NCI-H2081 treated with DMSO at 0.1 percent for 48 hours (cell line): Measurements from ENCODE around the gene LINC00305.

ENCODE experiments used
- DNase-seq: peaks from one replicate; lab custom pipeline; 2025; lab: John Stamatoyannopoulos, UW

LINC00305 gene

GRCh38 chr18:64148988-64149387 lies at the start of gene LINC00305:
Gene LINC00305 (minus strand): TSS chr18:64149088.
- no peak for DNase-seq

- no peak for DNase-seq
Measured at GRCh38 chr18:64191069-64191468, 42.2 kb upstream of the LINC00305 start.

GRCh38 chr18:64185987-64186386 lies 37.1 kb upstream of the LINC00305 start:
- no peak for DNase-seq

GRCh38 chr18:64183665-64184064 lies 34.8 kb upstream of the LINC00305 start:
- DNase-seq, result no peak

- no peak for DNase-seq
Measured at GRCh38 chr18:64180617-64181016, 31.7 kb upstream of the LINC00305 start.

GRCh38 chr18:64180171-64180570 lies 31.3 kb upstream of the LINC00305 start:
- no peak for DNase-seq

- no peak for DNase-seq
Measured at GRCh38 chr18:64179556-64180080, 30.7 kb upstream of the LINC00305 start.

GRCh38 chr18:64178860-64179259 lies 30.0 kb upstream of the LINC00305 start:
- no peak for DNase-seq

GRCh38 chr18:64175432-64175831 lies 26.5 kb upstream of the LINC00305 start:
- no peak for DNase-seq

- no peak for DNase-seq
Measured at GRCh38 chr18:64171576-64171975, 22.7 kb upstream of the LINC00305 start.

GRCh38 chr18:64167408-64167925 lies 18.6 kb upstream of the LINC00305 start:
- no peak for DNase-seq

- no peak for DNase-seq
Measured at GRCh38 chr18:64165906-64166305, 17.0 kb upstream of the LINC00305 start.

- DNase-seq, result no peak
Measured at GRCh38 chr18:64164883-64165282, 16.0 kb upstream of the LINC00305 start.

GRCh38 chr18:64149916-64150438 lies 1.1 kb upstream of the LINC00305 start:
- DNase-seq, result no peak

- no peak for DNase-seq
Measured at GRCh38 chr18:64142904-64143303, 6.0 kb downstream of the LINC00305 start.

- no peak for DNase-seq
Measured at GRCh38 chr18:64137914-64138313, 11.0 kb downstream of the LINC00305 start.

- DNase-seq, result no peak
Measured at GRCh38 chr18:64134044-64134747, 14.7 kb downstream of the LINC00305 start.

GRCh38 chr18:64132871-64133270 lies 16.0 kb downstream of the LINC00305 start:
- DNase-seq, result no peak

GRCh38 chr18:64131314-64131713 lies 17.6 kb downstream of the LINC00305 start:
- DNase-seq, result no peak

GRCh38 chr18:64127172-64127571 lies 21.7 kb downstream of the LINC00305 start:
- no peak for DNase-seq

- DNase-seq, result no peak
Measured at GRCh38 chr18:64119916-64120315, 29.0 kb downstream of the LINC00305 start.

- DNase-seq, result no peak
Measured at GRCh38 chr18:64118406-64118805, 30.5 kb downstream of the LINC00305 start.

GRCh38 chr18:64116571-64117175 lies 32.2 kb downstream of the LINC00305 start:
- DNase-seq, result no peak
